NCI-H748 (cell line): ENCODE results near the gene MUSTN1.

ENCODE experiments used
- DNase-seq: peaks from one replicate; lab custom pipeline; 2025; ENCODE audit not compliant: unreplicated experiment; lab: John Stamatoyannopoulos, UW

MUSTN1 gene

DNA sequence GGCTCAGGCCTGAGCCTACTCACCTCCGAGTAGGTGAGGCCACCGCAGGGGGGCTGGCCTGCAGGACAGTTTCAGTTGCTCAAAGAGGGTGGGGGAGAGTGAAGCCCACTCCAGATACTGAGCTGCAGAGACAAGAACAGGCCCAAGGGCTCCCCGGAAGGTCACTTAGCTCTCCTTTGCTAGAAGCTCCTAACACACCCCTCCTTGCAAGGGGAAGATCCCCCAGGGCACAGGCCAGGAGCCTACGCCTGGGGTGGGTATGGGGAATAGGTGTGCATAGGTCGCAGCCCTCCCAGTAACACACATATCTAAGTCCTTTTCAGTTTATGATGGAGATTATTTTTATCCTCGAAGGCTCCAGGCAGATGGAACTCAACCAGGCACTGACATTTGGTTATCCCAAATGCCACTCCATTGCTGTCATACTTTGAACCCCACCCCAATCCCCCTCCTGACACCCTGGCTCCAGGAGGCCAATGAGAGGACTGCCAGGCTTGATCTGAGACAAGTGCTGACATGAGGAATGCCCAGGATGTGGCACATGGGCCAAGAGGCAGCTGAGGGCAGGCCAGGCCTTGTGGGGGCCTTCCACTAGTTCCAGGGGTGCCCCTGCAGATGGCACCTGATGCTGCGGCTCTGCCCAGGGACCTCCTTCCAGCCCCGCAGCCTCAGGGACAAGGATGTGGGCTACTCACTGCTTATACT is 1.1 kb upstream of the MUSTN1 start:
- DNase-seq: no peak

DNA sequence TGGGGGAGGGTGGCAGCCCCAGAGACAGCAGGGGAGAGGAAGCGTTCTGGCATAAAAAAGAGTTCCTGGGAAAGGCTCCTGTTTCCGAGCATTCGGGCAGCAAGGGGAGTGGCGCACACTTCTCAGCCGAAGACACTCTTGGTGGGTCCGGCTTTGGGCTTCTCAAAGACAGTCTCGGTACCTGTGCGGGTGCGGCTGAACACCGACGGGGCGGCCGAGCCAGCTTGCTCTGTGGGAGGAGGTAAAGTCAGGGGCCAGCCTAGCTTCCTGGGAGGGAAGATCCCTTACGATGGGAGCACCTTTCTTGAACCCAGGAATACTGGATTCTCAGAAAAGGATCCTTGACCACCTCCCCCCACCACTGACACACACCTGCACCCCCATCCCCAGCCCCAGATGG is 1.6 kb downstream of the MUSTN1 start:
- DNase-seq: no peak

DNA sequence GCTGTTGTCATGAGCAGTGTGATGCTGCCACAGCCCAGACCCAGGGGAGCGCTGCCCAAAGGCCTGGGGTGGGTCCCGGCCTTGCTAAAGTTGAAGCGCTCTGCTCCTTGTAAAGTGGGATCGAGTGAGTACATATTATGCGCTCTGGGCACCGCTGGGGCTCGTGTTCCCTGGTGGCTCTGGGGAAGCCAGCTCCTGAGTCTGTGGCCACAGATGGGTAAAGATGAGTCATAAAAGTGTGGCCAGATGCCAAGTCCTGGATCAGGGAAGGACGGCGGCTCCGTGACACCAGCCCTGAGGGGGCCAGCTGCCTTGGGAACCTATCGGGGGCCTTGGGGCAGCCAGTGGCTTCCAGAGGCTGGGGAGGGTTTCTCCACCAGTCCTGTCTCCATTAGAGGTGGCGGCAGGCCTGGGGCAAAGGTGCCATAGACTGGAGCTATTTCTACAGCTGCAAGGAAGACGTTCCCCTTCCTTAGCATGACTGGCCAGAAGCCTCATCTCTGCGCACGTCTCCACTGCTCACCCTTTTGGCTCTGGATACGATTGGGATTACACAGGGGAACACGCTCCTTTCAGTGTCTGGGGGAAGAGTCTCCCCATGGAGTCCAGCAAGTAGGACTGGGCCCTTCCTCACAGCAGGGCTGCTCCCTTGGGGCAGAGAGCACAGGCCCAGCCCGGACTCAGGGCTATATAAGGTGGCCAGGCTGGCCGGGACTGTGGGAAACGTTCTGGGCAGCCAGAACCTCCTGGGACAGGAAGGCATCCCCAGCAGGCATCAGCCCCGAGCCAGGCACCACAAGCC is 3.1 kb downstream of the MUSTN1 start:
- peak; percentile 13 for DNase-seq

DNA sequence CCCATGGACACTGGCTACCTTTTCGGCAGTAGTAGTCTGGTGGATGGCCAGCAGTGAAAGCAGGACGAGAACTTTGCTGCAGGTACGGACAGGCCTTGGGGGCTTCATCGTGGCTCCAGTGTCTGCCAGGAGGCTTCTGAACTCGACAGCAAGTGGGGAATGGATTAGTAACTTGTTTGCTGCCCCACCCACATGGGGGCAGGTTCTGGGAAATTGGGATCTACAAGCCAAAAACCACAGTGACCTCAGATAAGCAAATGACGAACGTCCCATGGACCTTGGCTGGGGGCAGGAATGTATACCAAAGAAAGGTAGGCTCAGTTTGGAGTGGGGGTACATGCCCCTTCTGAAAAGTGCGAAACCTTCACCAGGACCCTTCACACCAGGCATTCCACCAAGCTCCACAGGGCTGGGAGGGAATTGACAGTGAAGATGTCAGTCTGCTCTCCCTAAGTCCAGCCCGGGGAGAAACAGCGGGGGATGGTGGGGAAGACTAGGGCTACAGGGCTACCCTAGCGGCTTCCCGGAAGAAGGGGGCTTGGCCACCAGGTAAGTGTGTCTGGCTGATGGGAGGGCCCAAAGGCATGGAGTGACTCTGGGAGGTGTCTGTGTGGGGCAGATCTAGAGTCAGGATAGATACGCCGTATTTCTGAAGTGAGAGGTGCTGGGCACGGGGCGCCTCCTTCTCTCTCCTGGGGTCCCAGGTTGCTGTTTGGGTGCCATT is 4.1 kb downstream of the MUSTN1 start, which contains the start of gene ITIH4:
Gene ITIH4 (minus strand): TSS at position 138 of the 724 bp plus-strand sequence. CDS start 30 bp downstream, at position 108.
- no peak for DNase-seq

DNA sequence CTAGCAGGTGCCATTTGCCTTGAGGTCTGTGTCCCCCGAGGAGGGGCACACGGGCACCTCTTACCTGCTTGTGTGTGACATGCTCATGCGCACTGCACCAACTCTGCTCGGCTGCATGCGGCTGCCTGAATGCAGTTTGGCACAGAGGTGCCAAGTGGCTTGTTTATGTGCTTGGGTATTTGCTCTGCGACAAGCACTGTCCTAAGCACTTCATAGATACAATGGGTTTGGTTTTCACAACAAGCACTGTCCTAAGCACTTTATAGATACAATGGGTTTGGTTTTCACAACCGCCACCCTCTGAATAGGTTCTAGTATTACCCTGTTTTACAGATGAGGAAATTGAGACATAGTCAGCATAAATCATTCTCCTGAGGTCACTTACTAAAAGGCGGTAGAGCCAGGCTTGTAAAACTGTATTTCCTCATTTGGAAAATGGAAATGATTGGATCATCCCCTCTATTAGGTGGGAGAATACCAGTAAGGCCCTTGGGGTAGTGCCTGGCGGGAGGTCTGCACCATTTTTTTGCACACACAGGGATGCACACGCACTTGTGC is 4.8 kb downstream of the MUSTN1 start:
- no peak for DNase-seq

DNA sequence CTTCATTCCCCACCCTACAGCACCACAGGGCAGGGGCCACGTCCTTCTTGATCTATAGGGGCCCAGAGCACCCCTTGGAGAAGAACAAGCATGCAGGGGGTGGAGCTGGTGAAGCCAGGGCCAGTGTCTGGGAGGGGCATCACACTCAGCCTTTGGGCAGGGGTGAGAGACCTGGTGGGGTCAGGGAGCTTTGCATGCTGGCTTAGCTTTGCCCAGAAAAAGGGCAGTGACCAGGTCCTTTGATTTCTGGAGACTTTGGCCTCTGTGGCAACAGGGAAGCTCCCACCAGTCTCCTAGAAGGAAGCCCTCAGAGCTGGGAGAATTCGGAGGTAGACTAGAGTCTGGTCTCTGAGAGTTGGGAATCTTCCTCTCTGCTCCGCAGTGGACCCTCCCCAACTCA is 5.3 kb downstream of the MUSTN1 start:
- DNase-seq: no peak

DNA sequence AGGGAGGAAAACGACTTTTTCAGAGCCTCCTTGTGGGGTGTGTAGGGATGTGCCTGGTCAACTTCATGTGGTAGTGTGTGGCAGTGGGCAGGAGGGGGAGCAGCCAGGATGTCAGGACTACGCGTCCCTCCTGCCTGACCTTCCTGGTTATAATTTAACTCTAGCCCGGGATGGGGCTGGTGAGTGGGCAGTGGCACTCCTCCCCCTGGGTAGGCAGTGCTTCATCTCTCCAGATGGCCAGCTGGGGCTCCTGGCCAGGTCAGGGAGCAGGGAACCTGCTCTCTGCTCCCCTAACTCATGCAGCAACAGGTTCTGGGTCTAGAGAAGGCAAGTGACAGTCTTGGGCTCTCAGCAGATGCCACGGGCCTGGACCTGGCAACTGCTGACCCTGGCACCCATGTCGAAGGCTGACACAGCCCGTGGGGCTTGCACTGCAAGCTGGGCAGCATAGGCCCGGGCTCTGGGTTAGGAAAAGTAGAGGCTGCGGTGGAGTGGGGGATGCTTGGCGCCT is 6.9 kb downstream of the MUSTN1 start:
- DNase-seq: no peak

DNA sequence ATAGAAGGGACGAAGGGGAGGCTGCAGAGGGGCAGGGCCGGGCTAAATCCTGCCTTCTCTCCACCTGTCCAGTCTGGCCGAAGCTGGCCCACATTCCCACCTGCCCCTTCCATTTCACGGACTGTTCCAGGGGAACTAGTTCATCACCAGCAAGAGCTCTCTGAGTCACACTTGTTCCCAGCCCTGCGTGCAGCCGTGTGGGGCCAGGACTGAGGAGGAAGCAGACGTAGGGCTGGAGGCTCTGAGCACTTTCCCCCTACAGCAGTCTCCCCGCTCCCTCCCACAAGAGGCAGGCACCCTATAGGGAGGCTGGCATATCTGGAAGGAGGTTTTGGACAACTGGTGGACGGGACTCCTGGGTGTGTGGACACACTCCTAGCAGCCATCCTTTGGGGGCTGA is 7.4 kb downstream of the MUSTN1 start:
- DNase-seq: no peak

DNA sequence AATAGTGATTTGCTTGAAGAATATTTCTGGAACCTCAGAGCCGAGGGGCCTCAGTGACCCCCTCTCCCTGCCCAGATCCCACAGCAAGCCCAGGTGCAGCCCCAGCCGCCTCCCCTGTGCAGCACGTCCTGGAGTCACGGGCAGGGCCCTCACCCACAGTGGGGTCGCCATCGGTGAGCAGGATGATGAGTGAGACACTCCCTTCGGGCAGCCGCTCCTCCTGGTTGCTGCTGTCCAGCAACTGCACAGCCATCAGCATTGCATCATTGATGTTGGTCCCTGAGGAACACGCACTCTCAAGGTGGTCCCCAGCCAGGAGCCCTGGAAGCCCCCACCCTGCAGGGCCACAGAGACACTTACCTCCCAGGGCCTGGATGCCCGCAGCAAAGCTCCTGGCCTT is 10.8 kb downstream of the MUSTN1 start:
- no peak for DNase-seq

DNA sequence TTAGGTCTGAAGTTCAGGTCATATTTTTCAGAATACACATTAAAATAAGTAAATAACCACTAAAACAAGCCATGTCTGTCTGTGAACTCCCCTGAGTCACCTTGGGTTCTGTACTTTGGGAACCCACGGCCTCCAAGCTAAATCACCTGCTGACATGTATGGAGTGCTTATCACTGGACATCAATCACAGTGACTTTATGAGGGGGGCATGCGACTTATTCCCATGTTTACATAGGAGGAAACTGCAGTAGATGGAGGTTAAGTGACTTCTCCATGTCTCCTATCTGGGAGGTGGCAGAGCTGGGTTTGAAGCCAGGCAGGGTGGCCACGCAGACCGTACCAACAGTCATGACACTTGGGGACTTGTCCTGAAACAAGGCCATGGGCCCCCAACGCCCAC is 12.5 kb downstream of the MUSTN1 start:
- DNase-seq: no peak

DNA sequence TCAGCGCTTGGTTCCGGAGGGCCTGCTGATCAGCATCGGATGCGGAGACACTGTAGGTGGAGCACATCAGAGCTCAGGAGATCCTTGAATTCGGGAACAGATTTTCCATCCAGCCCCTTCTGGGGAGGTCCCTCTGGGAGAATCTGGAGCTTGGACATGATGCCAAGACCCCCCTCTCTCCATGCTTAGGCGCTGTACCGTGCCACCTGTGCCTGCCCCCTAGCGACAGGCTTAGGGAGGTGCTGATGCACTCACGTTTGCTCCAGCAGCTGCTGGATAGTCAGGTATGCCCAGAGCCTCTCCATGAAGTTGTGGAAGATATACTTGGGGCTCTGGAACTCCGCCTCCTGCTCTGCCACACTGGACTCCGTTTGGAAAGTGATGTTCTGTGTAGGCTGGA is 14.1 kb downstream of the MUSTN1 start:
- DNase-seq: peak; percentile 19

DNA sequence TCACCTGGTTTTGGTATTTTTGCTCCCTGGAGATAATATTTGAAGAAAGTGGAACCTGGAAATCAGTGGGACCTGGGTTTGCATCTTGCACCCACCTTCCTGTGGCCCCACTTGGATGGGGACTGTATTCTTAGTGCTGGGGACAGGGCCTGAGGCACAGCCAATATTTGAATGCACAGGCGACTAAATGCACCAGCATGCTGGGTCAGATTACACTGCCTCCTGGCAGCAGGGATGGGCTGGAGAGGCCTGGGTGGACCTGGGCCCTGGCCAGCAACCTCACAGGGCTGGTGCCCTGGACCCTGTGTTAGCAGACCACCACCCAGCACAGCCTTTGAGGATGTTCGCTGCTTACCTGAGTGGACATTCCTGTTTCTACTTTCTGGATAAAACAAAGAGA is 14.9 kb downstream of the MUSTN1 start:
- no peak for DNase-seq

DNA sequence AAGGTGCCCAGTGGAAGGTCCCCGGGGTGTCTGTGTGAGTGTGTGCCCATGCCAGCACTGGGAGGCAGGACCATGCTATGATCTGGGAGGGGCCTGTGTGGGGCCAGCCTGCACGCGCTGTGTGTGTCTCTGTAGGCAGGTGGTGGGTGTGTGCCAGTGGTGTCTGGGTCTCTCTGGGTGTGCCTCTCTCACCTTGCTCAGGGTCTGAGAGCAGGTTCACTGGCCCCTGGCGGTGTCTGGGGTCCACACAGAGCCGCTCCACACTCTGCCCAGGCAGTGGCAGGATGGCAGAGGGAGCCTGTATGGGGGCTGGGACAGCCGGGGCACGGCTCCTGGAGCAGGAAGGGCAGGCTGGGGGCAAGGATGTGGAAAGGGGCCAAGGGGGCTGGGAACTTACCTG is 17.0 kb downstream of the MUSTN1 start:
- DNase-seq: no peak

DNA sequence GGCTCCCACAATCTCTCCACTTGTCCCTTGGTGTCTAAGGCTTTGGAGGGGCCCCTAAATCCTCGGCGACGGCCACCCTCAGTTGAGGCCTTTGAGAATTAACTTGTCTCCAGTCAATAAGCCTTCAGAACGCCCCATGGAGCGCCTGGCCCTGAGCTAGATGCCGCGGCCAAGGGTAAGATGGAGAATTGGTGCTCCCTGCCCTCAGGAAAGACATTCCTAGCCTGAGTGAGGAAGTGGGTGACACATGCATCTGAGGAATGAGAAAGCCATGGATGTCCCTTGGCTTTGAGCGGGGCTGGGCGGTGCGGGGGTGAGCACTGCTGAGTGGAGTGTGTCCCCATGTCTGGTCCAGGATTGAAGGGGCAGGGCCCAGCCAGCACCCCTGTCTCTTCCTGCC is 17.6 kb downstream of the MUSTN1 start:
- no peak for DNase-seq

DNA sequence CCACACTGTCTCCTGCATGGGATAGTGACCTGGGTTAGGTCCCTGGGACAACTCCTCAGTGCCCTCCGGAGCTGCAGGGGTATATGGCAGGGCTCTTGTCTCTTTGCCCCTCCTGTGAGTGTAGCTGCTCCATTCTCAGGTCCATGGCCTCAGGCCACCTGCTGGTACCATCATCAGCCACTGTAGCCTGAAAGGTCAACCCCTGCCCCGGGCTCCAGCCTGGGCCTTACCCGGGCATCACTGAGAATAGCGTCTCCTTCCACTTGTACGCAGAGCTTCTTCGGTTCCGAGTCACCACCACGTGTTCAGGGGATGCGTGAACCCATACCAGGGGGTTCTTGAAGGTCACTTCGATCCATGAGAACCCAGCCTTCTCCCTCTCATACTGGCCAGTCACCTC is 18.2 kb downstream of the MUSTN1 start:
- DNase-seq: no peak

DNA sequence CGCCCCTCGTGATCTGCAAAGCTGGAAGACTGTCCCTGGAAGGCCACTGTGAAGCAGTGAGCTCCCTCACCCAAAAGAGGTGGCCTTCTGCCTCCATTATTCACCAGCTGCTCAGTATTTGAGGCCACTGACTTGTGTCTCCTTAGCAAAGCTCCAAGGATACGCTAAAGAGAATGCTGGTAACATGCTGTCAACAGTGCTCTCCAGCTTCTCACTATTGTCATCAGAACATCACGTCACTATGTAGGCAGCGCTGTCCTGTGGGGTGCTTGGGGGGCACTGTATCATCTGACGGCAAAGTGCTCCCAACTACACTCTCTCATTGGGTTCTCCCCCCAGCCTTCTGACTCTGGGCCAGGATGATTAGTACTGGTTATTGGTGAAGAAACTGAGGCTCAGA is 18.6 kb downstream of the MUSTN1 start:
- no peak for DNase-seq

DNA sequence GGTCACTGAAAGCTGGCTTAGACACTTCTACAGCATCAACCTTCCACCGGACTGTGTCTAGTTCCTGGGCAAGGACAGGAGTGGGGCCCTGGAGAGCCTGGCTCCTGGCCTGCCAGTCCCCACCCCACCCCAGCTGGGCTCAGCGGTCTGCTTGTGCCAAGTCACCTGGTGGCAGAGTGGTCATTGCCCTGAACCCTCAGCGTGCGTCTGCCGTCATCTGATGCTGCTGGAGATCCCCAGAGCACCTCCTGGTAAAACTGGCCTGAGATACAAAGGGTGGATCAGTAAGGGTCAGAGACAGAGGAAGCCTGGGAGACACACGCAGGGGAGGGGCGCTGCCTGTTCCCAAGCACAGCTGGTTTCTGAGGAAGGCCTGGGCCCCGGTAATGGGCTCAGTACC is 21.0 kb downstream of the MUSTN1 start:
- DNase-seq: no peak

DNA sequence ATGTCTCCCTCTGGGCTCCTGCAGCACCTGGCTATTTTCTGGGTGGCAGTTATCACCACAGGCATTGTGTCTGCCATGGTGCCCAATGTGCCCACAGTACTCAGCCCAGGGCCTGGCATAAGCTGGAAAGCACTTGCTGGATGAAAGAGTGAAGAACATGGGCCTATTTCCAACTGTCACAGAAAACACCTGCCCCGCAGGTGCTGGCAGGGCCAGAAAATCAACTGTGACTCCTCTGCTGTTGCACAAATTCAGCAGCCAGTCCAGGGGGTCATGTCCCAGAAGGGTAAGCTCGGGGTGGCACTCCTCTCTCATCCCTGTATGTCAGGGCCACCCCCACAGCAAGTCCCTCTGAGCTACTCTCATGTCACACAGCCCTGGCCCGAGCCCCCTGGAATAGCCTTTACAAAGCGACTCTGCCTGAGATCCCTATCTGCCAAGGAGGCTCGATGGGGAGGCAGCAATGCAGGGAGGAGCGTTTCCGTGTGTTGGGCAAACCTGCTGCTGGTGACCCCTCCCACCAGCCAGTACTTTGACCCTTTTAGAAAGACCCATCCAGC is 23.3 kb downstream of the MUSTN1 start:
- DNase-seq: no peak

DNA sequence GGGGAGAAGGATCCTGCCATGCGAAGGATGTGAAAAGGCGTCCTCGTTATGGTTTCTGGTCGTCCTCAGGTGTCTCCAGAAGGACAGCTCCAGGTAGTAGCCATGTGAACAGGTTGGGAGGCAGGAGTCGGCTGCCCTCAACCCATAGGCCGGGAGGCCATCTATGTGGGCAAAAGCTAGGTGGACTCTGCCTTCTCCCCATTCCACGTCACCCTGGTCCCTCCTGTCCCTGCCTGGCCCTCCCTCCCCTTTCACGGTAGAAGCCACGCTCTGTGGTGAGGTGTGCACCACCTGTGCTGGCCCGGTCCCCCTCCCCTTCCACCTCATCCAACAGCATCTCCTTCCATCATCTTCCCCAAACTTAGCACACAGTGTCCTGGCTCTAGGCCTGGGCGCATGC is 23.9 kb downstream of the MUSTN1 start:
- no peak for DNase-seq

DNA sequence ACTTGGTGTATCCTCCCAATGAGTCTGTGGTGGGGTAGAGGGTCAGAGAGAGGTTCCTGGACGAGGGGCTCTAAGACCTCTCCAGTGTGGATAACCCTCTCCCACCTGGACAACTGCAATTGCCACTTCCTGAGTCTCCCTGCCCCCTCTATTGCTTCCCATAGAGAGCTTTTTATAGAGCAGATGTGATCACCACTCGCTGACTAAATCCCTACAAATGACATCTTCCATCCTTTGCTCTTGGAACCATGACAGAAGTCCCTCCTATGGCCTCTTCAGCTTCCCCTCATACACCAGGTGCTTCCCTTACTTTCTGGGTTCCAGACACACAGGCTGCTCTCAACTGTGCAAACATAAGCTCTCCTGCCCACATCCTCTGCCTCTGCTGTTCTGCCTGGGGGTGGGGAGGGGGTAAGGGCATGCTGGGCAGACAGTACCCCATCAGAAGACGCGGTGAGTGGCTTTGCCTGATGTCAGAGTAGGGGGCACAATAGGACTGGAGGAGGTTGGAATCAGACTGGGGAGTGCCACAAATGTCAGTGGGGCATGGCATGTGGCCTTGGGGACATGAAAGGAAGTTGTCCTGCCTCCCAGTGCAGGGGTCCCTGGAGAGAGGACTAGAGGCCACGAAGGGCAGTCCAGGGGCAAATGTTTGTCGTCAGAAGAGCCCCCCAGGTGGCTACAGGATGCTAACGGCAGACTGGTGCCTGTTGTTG is 25.0 kb downstream of the MUSTN1 start:
- no peak for DNase-seq
